HTR-8/SVneo (cell line): Measurements from ENCODE around the gene MYO5C.
"Not testable (repeated sequence)": the region's sequence is repeated elsewhere in the genome, so short reads cannot be mapped to it uniquely, and the experiment has no call there.

ENCODE experiments used
- DNase-seq: peaks from one replicate; pipeline ENCODE4 v3.0.0; 2011; ENCODE audit warnings: low spot score, mixed read lengths; ENCODE audit not compliant: insufficient read length
- FAIRE-seq: peaks from 2 replicates; lab custom pipeline; 2011; peaks lifted over from hg19 to GRCh38; lab: Jason Lieb, UNC

The MYO5C gene

GRCh38 chr15:52183562-52184173 is 111.9 kb downstream of the MYO5C start:
- FAIRE-seq, result no peak
- peak; percentile 17 for DNase-seq

GRCh38 chr15:52181938-52182780 is 113.4 kb downstream of the MYO5C start:
- no peak for DNase-seq
- no peak for FAIRE-seq

GRCh38 chr15:52180851-52181450 is 114.7 kb downstream of the MYO5C start:
- no peak for FAIRE-seq

GRCh38 chr15:52180196-52180835 is 115.3 kb downstream of the MYO5C start:
- DNase-seq, result no peak
- no peak for FAIRE-seq

More at GRCh38 chr15:52180851-52181450, 114.7 kb downstream of the MYO5C start:
- no peak for DNase-seq

- DNase-seq, result peak; percentile 85
- FAIRE-seq, result peak; percentile 89
Measured at GRCh38 chr15:52179278-52180195, 116.1 kb downstream of the MYO5C start.

- DNase-seq, result no peak
- FAIRE-seq, result no peak
Measured at GRCh38 chr15:52178765-52179164, 116.8 kb downstream of the MYO5C start.

GRCh38 chr15:52172869-52173268 is 122.7 kb downstream of the MYO5C start:
- FAIRE-seq (no peak), DNase-seq (no peak)

- FAIRE-seq (no peak), DNase-seq (no peak)
Measured at GRCh38 chr15:52171807-52172206, 123.8 kb downstream of the MYO5C start.

DNA sequence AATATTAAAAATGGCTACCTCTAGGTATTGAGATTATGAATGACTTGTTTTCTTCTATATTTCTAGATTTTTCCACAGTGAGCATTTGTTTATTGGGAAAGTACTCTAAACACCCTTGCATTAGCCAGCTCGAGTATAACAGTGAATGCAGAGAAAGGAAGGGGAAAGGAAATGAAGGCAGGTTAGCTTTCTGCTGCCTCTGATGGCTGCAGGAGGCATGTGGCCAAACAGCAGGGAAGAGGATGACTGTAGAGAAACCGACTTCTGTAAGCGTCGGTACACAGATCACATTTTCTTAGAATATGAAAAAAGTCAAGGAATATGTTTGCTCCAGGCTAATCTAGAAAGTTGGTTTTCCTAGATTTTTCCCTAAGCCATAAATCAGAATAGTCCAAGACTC is 124.2 kb downstream of the MYO5C start:
- FAIRE-seq, result no peak
- DNase-seq, result no peak

GRCh38 chr15:52170199-52170598 is 125.4 kb downstream of the MYO5C start:
- FAIRE-seq, DNase-seq: not testable (repeated sequence)

DNA sequence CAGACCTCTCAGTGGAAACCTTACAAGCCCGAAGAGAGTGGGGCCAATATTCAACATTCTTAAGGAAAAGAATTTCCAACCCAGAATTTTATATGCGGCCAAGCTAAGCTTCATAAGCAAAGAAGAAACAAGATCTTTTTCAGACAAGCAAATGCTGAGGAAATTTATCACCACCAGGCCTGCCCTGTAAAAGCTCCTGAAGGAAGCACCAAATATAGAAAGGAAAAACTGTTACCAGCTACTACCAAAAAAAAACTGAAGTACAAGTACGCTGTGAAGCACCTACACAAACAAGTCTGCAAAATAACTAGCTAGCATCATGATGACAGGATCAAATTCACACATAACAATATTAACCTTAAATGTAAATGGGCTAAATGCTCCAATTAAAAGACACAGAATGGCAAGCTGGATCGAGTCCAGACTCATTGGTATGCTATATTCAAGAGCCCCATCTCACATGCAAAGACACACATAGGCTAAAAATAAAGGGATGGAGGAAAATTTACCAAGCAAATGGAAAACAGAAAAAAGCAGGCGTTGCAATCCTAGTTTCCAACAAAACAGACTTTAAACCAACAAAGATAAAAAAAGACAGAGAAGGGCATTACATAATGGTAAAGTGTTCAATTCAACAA is 130.0 kb downstream of the MYO5C start:
- not testable (repeated sequence) for DNase-seq, FAIRE-seq

- FAIRE-seq, result no peak
- DNase-seq, result no peak
Measured at GRCh38 chr15:52164631-52165265, 130.9 kb downstream of the MYO5C start.

DNA sequence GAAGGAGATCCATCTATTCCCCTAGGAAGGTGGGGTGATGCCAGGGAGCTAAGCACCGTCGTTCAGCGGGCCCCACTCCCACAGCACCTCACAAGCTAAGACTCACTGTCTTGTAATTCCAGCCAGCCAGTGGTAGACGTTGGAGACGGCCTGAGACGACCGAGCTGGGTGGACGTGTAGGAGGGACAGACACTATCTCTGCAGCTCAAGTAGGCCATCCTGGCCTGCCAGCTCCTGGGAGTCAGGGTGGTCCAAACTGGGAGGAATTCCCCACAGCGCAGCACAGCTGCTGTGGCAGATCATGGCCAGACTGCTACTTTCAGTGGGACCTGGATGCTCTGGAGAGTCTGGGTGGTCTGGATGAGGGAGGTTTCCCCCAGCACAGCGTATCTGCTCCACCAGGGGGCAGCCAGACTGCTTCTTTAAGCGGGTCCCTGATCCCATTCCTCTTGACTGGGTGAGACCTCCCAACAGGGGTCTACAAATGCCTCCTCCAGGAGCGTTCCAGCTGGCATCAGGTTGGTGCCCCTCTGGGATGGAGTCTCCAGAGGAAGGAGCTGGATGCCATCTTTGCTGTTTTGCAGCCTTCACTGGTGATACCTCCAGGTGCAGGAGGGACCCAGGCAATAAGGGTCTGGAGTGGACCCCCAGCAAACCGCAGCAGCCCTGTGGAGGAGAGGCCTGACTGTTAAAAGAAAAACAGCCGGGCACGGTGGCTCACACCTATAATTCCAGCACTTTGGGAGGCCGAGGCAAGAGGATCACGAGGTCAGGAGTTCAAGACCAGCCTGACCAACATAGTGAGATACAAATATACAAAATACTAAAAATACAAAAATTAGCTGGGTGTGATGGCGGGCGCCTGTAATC is 132.0 kb downstream of the MYO5C start:
- FAIRE-seq (no peak), DNase-seq (no peak)

- FAIRE-seq (no peak), DNase-seq (no peak)
Measured at GRCh38 chr15:52162876-52163275, 132.7 kb downstream of the MYO5C start.

DNA sequence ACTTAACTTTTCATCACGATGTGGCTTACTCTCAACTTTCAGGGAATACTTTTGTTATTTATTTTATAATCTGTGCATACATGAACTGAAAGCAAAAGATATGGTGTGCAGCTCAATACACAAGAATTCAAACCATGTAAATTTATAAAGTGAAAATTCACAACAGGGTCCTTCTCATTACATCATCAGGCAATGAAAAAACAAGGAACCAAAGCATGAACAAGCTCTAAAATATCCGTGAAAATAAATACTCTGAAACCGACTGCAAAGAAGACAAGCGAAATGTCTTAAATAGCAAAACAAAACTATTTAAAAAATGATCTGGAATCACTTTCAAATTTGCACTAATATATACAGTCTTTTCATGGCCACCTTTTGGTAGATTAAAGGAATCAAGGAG is 133.3 kb downstream of the MYO5C start:
- DNase-seq (no peak), FAIRE-seq (no peak)

GRCh38 chr15:52161406-52161966 is 134.1 kb downstream of the MYO5C start:
- FAIRE-seq (no peak), DNase-seq (no peak)

- no peak for DNase-seq
- no peak for FAIRE-seq
Measured at GRCh38 chr15:52159645-52160044, 136.0 kb downstream of the MYO5C start.
